ENCODE measurements around the gene CCDC186. TPM values are rescaled to one million over a fixed set of nuclear protein-coding genes. Genes with fewer than 3 reads are reported as not detected.

CCDC186 gene
- total RNA-seq, 1 experiment from 2014 or later = 26.3 TPM

GRCh38 chr10:114100848-114101741, 72.9 kb downstream of the CCDC186 start:
- no peaks in the 10 kb centered on the region for H3K4me1 ChIP-seq
- no peaks in the 10 kb centered on the region for H3K27me3 Mint-ChIP-seq (ENCODE audit: insufficient read depth, unreplicated experiment)
- ChIA-PET POLR2A (no interaction called here), CTCF (interaction anchor here (0.9 kb wide), 2 partner anchors 10 to 422 kb away, joined by 3 read pairs; partner anchors contain the start of gene CASP7)
- no peaks in the 10 kb centered on the region for H3K36me3 ChIP-seq (ENCODE audit: control insufficient read depth, insufficient read depth, low read length)
- BruUV-seq (replicated peaks) = no TSS peak
- no peaks in the 10 kb centered on the region for H3K27me3 ChIP-seq (replicated peaks; ENCODE audit: control insufficient read depth, insufficient read depth, low read length)
- no peak for TF ChIP-seq CTCF (IDR thresholded peaks at IDR 0.05; ENCODE audit: insufficient read depth in 1 of 2, low read depth in 1 of 2, low read length in 1 of 2, severe bottlenecking in 1 of 2, unreplicated experiment in 1 of 2)
- peak overlapping the region; percentile 31 for H3K4me3 ChIP-seq (ENCODE audit: low read depth, low read length)
- H3K27ac Mint-ChIP-seq (ENCODE audit: unreplicated experiment) = peak overlapping the region; percentile 26
- intact Hi-C loops (cut with micrococcal nuclease; ENCODE audit: unreplicated experiment) = loop anchor here (5.0 kb wide), 1 partner anchor 194 kb away; no protein-coding TSS in a partner anchor
- H3K9me3 ChIP-seq = no peaks in the 10 kb centered on the region
- H3K36me3 Mint-ChIP-seq (ENCODE audit: insufficient read depth, unreplicated experiment) = no peaks in the 10 kb centered on the region
- no peak for DNase-seq
- no peaks in the 10 kb centered on the region for H3K9me3 Mint-ChIP-seq (ENCODE audit: unreplicated experiment)
- H3K4me1 Mint-ChIP-seq (ENCODE audit: low read depth, unreplicated experiment) = peaks cover 7% of the 10 kb centered on the region
- peak overlapping the region; percentile 73 for H3K4me3 Mint-ChIP-seq (ENCODE audit: unreplicated experiment)

DNA sequence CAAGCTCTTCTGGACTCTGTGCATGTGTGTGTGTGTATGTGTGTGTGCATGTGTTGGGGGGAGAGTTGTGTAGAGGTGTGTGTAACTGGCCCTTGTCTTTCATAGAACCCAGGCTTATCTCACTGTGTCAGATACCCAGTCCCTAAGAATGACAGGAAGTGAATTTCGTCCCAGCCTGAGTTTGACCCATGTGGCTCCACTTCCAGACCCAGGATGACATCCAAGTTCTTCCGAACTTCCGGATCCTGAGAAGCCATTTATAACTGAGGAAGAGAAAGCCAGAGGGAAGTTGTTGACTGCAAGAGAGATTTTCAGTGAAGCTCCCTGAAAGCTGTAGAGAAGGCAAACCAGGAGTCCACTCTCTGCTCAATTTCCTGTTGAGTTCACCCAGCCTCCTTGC, 77.1 kb downstream of the CCDC186 start:
- peaks cover 7% of the 10 kb centered on the region for H3K4me1 Mint-ChIP-seq (ENCODE audit: low read depth, unreplicated experiment)
- Histone ChIP-seq H3K9me3 (no peaks in the 10 kb centered on the region), H3K27me3 (replicated peaks; ENCODE audit: control insufficient read depth, insufficient read depth, low read length) (no peaks in the 10 kb centered on the region; the same call in 1 of the 2 replicates), H3K36me3 (ENCODE audit: control insufficient read depth, insufficient read depth, low read length) (no peaks in the 10 kb centered on the region), H3K4me3 (ENCODE audit: low read depth, low read length) (no peak overlapping the region), H3K4me1 (no peaks in the 10 kb centered on the region)
- intact Hi-C loops (cut with micrococcal nuclease; ENCODE audit: unreplicated experiment) = no loop called here
- no peak overlapping the region for H3K4me3 Mint-ChIP-seq (ENCODE audit: unreplicated experiment)
- ChIA-PET POLR2A (no interaction called here), CTCF (interaction anchor here (0.8 kb wide), 1 partner anchor 203 kb away, joined by 3 read pairs; no protein-coding TSS in a partner anchor)
- no TSS peak for BruUV-seq (replicated peaks)
- H3K27ac Mint-ChIP-seq (ENCODE audit: unreplicated experiment) = no peak overlapping the region
- no peak for TF ChIP-seq CTCF (IDR thresholded peaks at IDR 0.05; ENCODE audit: insufficient read depth in 1 of 2, low read depth in 1 of 2, low read length in 1 of 2, severe bottlenecking in 1 of 2, unreplicated experiment in 1 of 2)
- H3K9me3 Mint-ChIP-seq (ENCODE audit: unreplicated experiment) = no peaks in the 10 kb centered on the region
- H3K36me3 Mint-ChIP-seq (ENCODE audit: insufficient read depth, unreplicated experiment) = no peaks in the 10 kb centered on the region
- DNase-seq = no peak
- H3K27me3 Mint-ChIP-seq (ENCODE audit: insufficient read depth, unreplicated experiment) = no peaks in the 10 kb centered on the region

DNA sequence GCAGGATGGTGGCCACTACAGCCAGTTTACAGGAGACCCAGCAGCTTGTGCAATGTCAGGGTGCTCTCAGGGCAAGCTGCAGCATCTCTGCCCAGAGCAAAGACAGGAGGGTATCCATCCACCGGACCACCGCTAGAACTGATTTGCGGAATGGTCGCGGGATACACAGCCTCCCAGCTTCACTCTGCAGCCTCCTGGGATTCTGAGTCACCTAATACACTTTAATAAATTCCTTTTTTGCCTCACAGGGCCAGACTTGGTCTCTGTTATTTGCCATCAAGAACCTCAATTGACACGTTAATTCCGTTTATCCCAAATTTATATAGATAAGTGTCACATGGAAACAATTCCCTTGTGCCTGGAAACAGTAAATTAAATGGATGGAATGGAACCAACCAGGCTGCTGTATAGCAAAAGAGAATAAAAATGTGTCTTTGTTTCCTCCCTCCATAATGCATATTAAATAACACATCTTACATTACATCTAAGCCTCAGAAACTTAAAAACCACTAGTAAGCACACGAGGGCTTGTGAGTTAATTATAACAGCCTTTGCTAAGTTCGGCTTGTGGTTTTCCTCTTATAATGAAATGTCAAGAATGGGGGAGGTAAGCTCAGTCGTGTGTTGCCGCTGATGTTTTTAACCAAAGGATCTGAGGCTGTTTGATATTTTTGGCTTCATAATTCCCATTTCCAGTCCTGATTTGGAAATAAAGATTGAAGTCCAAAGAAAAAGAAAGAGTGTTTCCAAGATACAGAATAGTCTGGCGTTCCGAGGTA, 78.3 kb downstream of the CCDC186 start:
- ChIA-PET POLR2A (no interaction called here), CTCF (no interaction called here)
- Histone ChIP-seq H3K9me3 (no peaks in the 10 kb centered on the region), H3K36me3 (ENCODE audit: control insufficient read depth, insufficient read depth, low read length) (no peaks in the 10 kb centered on the region), H3K27me3 (replicated peaks; ENCODE audit: control insufficient read depth, insufficient read depth, low read length) (no peaks in the 10 kb centered on the region; the same call in 1 of the 2 replicates), H3K4me3 (ENCODE audit: low read depth, low read length) (no peak overlapping the region), H3K4me1 (no peaks in the 10 kb centered on the region)
- TF ChIP-seq CTCF (IDR thresholded peaks at IDR 0.05; ENCODE audit: insufficient read depth in 1 of 2, low read depth in 1 of 2, low read length in 1 of 2, severe bottlenecking in 1 of 2, unreplicated experiment in 1 of 2) = no peak
- H3K36me3 Mint-ChIP-seq (ENCODE audit: insufficient read depth, unreplicated experiment) = no peaks in the 10 kb centered on the region
- no TSS peak for BruUV-seq (replicated peaks)
- no peak overlapping the region for H3K4me3 Mint-ChIP-seq (ENCODE audit: unreplicated experiment)
- no peaks in the 10 kb centered on the region for H3K9me3 Mint-ChIP-seq (ENCODE audit: unreplicated experiment)
- DNase-seq = no peak
- intact Hi-C loops (cut with micrococcal nuclease; ENCODE audit: unreplicated experiment) = no loop called here
- H3K4me1 Mint-ChIP-seq (ENCODE audit: low read depth, unreplicated experiment) = peaks cover 7% of the 10 kb centered on the region
- no peak overlapping the region for H3K27ac Mint-ChIP-seq (ENCODE audit: unreplicated experiment)
- no peaks in the 10 kb centered on the region for H3K27me3 Mint-ChIP-seq (ENCODE audit: insufficient read depth, unreplicated experiment)
